Activated CD8-positive, alpha-beta T cell treated with anti-CD3 and anti-CD28 coated beads for 36 hours (primary cell): ENCODE measurements around the gene MTURN. TPM values are rescaled to one million over a fixed set of nuclear protein-coding genes. Genes with fewer than 3 reads are reported as not detected.

Experiments
- ATAC-seq: fragments of 200-7000 bp; cut with Tn5 transposase; one replicate; pipeline ENCODE4 v1.10.0; 2021; ENCODE audit warnings: mild to moderate bottlenecking, moderate library complexity
- CTCF ChIA-PET: fragments of 350-600 bp; sonication (Branson Sonifier 250); formaldehyde crosslinking; loops from one replicate; lab custom pipeline; 2021; ENCODE audit warnings: antibody characterized with exemption; lab: Charles Lee
- POLR2A ChIA-PET: fragments of 350-600 bp; sonication (Branson Sonifier 250); formaldehyde crosslinking; loops from one replicate; lab custom pipeline; 2021; ENCODE audit warnings: antibody characterized with exemption; lab: Charles Lee
- DNase-seq: peaks from one replicate; pipeline ENCODE4 v3.0.0-alpha.2; 2020
- H3K27ac Mint-ChIP-seq: one replicate; pipeline ENCODE4 v1.8.0; 2021; ENCODE audit warnings: mild to moderate bottlenecking, mixed read lengths
- H3K27me3 Mint-ChIP-seq: one replicate; pipeline ENCODE4 v1.8.0; 2021; ENCODE audit warnings: mixed read lengths
- H3K36me3 Mint-ChIP-seq: one replicate; pipeline ENCODE4 v1.8.0; 2021; ENCODE audit warnings: low read depth, mixed read lengths
- H3K4me1 Mint-ChIP-seq: one replicate; pipeline ENCODE4 v1.8.0; 2021; ENCODE audit warnings: low read depth, mixed read lengths
- H3K4me3 Mint-ChIP-seq: one replicate; pipeline ENCODE4 v1.8.0; 2021; ENCODE audit warnings: mild to moderate bottlenecking, moderate library complexity, mixed read lengths
- H3K9me3 Mint-ChIP-seq: one replicate; pipeline ENCODE4 v1.8.0; 2021; ENCODE audit warnings: mixed read lengths
- intact Hi-C: fragments of 100-400 bp; cut with micrococcal nuclease; formaldehyde crosslinking; loops from one replicate; pipeline ENCODE4 v1.10.0; 2022
- total RNA-seq, 2 experiments: library from RNA; stranded (reverse); gene quantifications; one replicate each; pipeline ENCODE4 v1.2.3, GENCODE V29; 2021
- TF ChIP-seq, protein P1 (sequence below): fragments of 200-600 bp; IDR thresholded peaks from one replicate; pipeline ENCODE4 v1.8.0; 2022; ENCODE audit warnings: antibody characterized with exemption, mild to moderate bottlenecking

MTURN gene
- total RNA-seq, 2 experiments from 2014 or later, result 3.2 to 3.3 TPM

DNA sequence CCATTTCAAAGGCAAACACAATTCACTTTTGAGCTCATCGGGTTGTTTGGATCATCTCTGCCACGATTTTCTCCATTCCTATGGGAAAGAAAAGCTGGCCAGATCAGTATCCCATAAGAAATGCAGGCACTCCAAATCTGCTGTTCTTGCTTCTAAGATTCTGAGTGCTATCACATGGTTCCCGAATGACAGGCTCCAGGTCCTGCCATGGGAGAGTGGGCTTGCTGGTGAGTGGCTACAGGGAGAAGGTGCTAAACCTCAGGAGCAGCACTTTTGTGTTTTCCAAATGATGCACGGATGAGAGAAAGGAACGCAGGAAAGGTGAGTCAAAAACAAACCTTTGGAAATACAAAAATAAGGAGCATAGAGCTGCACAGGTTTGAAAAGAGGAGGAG, 32.1 kb downstream of the MTURN start:
- H3K36me3 Mint-ChIP-seq, result no peaks in the 10 kb centered on the region
- ChIA-PET CTCF (interaction anchor here (1.4 kb wide), 2 partner anchors 13 to 109 kb away, joined by 4 to 5 read pairs; no protein-coding TSS in a partner anchor), POLR2A (no interaction called here)
- no peak overlapping the region for H3K4me3 Mint-ChIP-seq
- H3K4me1 Mint-ChIP-seq, result peaks cover 21% of the 10 kb centered on the region
- TF ChIP-seq, protein P1, sequence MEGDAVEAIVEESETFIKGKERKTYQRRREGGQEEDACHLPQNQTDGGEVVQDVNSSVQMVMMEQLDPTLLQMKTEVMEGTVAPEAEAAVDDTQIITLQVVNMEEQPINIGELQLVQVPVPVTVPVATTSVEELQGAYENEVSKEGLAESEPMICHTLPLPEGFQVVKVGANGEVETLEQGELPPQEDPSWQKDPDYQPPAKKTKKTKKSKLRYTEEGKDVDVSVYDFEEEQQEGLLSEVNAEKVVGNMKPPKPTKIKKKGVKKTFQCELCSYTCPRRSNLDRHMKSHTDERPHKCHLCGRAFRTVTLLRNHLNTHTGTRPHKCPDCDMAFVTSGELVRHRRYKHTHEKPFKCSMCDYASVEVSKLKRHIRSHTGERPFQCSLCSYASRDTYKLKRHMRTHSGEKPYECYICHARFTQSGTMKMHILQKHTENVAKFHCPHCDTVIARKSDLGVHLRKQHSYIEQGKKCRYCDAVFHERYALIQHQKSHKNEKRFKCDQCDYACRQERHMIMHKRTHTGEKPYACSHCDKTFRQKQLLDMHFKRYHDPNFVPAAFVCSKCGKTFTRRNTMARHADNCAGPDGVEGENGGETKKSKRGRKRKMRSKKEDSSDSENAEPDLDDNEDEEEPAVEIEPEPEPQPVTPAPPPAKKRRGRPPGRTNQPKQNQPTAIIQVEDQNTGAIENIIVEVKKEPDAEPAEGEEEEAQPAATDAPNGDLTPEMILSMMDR, result no peak
- DNase-seq, result no peak
- H3K27me3 Mint-ChIP-seq, result no peaks in the 10 kb centered on the region
- intact Hi-C loops, result loop anchor here (10.0 kb wide), 1 partner anchor 108 kb away; no protein-coding TSS in a partner anchor
- no peaks in the 10 kb centered on the region for H3K9me3 Mint-ChIP-seq
- ATAC-seq, result no peak
- H3K27ac Mint-ChIP-seq, result no peak overlapping the region

DNA sequence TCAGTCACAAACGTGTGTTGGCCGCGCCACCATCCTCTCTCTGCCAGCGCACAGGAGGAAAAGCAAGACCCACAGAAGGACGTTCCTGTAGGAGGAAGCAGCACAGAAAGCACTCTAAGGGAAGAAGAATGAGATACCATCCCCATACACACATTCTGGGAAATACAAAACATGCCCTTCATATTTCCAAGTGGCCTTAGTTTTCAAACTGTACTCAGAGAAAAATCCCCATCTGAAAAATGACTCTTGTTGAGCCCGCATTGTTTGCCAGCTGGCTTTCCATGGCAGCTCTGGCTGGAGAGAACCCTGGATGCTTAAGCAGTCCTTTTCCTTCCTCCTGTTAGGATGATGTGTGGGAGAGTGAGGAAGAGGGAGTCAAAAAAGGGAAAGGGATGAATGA, 33.1 kb downstream of the MTURN start:
- ChIA-PET CTCF (interaction anchor here (1.4 kb wide), 1 partner anchor 12 kb away, joined by 5 read pairs; no protein-coding TSS in a partner anchor), POLR2A (interaction anchor here (0.6 kb wide), 1 partner anchor 155 kb away, joined by 4 read pairs; no protein-coding TSS in a partner anchor)
- Mint-ChIP-seq H3K4me3 (no peak overlapping the region), H3K4me1 (peaks cover 12% of the 10 kb centered on the region), H3K27me3 (no peaks in the 10 kb centered on the region), H3K36me3 (no peaks in the 10 kb centered on the region), H3K9me3 (no peaks in the 10 kb centered on the region), H3K27ac (no peak overlapping the region)
- intact Hi-C loops, result loop anchor here (10.0 kb wide), 1 partner anchor 107 kb away; no protein-coding TSS in a partner anchor
- TF ChIP-seq, protein P1, result no peak
- no peak for ATAC-seq
- no peak for DNase-seq

DNA sequence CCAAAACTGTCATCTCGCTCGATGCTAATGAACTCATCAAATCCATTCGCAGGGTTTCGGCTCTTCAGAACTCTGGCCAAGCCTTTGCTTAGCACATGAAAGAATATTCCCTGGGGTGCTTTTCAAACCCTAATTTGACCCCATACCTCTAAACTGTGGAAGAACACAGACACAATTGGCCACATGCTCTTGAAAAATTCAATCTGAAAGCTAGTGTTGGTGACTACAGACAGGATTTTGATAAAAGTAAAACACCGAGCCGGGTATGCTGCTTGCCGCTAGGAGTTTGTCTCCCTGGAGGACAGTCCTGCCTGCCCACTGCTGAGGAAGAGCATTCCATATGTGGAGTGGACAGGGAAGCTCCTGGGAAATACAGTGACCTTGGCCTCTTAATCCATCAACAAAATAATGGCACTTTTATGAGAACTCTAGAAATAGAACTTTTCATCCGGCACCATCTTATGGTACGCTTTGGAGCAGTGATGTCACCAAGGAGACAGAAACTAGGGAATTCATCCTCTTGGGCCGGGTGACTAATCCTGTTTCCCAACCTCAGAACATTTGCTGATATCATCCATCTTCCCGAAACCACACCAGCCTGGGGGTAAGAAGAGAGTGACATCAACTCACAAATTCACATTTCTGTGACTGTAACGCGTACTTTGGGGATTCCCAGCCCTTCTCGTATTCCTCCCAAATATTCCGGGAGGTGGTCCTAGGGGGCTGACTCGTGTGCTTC, 34.2 kb downstream of the MTURN start:
- Mint-ChIP-seq H3K27me3 (no peaks in the 10 kb centered on the region), H3K4me3 (no peak overlapping the region), H3K9me3 (no peaks in the 10 kb centered on the region), H3K36me3 (no peaks in the 10 kb centered on the region), H3K4me1 (peaks cover 1% of the 10 kb centered on the region), H3K27ac (no peak overlapping the region)
- CTCF ChIA-PET, result interaction anchor here (0.9 kb wide), 1 partner anchor 107 kb away, joined by 5 read pairs; no protein-coding TSS in a partner anchor
- intact Hi-C loops, result loop anchor here (10.0 kb wide), 1 partner anchor 106 kb away; no protein-coding TSS in a partner anchor
- POLR2A ChIA-PET, result no interaction called here
- DNase-seq, result no peak
- ATAC-seq, result no peak
- TF ChIP-seq, protein P1, result no peak

DNA sequence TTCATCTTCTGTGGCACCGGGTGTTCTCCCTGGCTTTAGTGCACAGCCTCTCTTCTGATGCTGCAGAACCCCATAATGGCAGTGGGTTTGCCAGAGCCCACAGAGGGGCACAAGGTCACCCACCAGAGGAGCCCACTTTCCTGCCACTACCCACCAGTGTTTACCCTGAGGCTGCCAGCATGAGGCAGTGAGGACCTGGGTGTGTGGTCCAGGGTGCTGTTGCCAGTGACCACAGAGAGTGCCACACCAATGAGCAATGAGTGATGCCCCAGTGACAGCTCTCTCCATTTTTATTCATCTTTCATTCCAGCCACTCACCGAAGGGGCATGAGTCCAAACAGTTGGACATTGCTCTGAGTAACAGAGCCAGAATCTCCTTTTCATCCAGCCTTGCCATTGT, 34.8 kb downstream of the MTURN start:
- H3K9me3 Mint-ChIP-seq, result no peaks in the 10 kb centered on the region
- no peaks in the 10 kb centered on the region for H3K36me3 Mint-ChIP-seq
- POLR2A ChIA-PET, result no interaction called here
- CTCF ChIA-PET, result no interaction called here
- no peaks in the 10 kb centered on the region for H3K27me3 Mint-ChIP-seq
- ATAC-seq, result no peak
- intact Hi-C loops, result loop anchor here (10.0 kb wide), 1 partner anchor 105 kb away; no protein-coding TSS in a partner anchor
- no peak overlapping the region for H3K27ac Mint-ChIP-seq
- TF ChIP-seq, protein P1, result no peak
- no peak overlapping the region for H3K4me3 Mint-ChIP-seq
- DNase-seq, result no peak
- H3K4me1 Mint-ChIP-seq, result no peaks in the 10 kb centered on the region
